HG03066 (cell line): ENCODE measurements around the gene C19orf53.
"Not testable (repeated sequence)": the region's sequence is repeated elsewhere in the genome, so short reads cannot be mapped to it uniquely, and the experiment has no call there.

Experiments used
- ATAC-seq: cut with Tn5 transposase; IDR thresholded peaks from one replicate; pipeline ENCODE4 v1.9.1; 2021; ENCODE audit warnings: low read depth; ENCODE audit not compliant: unreplicated experiment

C19orf53 gene

GRCh38 chr19:13774217-13775191, at the start of gene C19orf53:
Gene C19orf53, plus strand, starts transcription at chr19:13774456. Its CDS starts 22 bp downstream, at chr19:13774478.
- ATAC-seq: peak; percentile 93

- no peak for ATAC-seq
These were observed 47.9 kb upstream of the C19orf53 start for GRCh38 chr19:13726323-13726722.

GRCh38 chr19:13727798-13728197, 46.5 kb upstream of the C19orf53 start:
- ATAC-seq: no peak

- no peak for ATAC-seq
These were observed 44.4 kb upstream of the C19orf53 start for GRCh38 chr19:13729859-13730258.

GRCh38 chr19:13731147-13731964, 42.9 kb upstream of the C19orf53 start:
- ATAC-seq: peak; percentile 84

- ATAC-seq: no peak
These were observed 41.9 kb upstream of the C19orf53 start for GRCh38 chr19:13732337-13732736.

- ATAC-seq: no peak
These were observed 39.5 kb upstream of the C19orf53 start for GRCh38 chr19:13734751-13735150.

- no peak for ATAC-seq
These were observed 36.2 kb upstream of the C19orf53 start for GRCh38 chr19:13738073-13738472.

GRCh38 chr19:13741893-13742292, 32.4 kb upstream of the C19orf53 start:
- no peak for ATAC-seq

- ATAC-seq: no peak
These were observed 31.5 kb upstream of the C19orf53 start for GRCh38 chr19:13742756-13743155.

- no peak for ATAC-seq
These were observed 30.1 kb upstream of the C19orf53 start for GRCh38 chr19:13744174-13744573.

- ATAC-seq: no peak
These were observed 27.2 kb upstream of the C19orf53 start for GRCh38 chr19:13747098-13747453.

- no peak for ATAC-seq
These were observed 26.0 kb upstream of the C19orf53 start for GRCh38 chr19:13748169-13748828.

- no peak for ATAC-seq
These were observed 22.8 kb upstream of the C19orf53 start for GRCh38 chr19:13751436-13751835.

- not testable (repeated sequence) for ATAC-seq
These were observed 20.6 kb upstream of the C19orf53 start for GRCh38 chr19:13753622-13754021.

GRCh38 chr19:13756210-13756609, 18.0 kb upstream of the C19orf53 start:
- no peak for ATAC-seq

- no peak for ATAC-seq
These were observed 16.2 kb upstream of the C19orf53 start for GRCh38 chr19:13757805-13758772.

GRCh38 chr19:13758795-13759194, 15.5 kb upstream of the C19orf53 start:
- no peak for ATAC-seq

- ATAC-seq: no peak
These were observed 12.8 kb upstream of the C19orf53 start for GRCh38 chr19:13761423-13761822.
